Mesenchymal stem cell (in vitro differentiated cells and primary cell): ENCODE data around the gene OTOP2.
"Not testable (repeated sequence)": the region's sequence is repeated elsewhere in the genome, so short reads cannot be mapped to it uniquely, and the experiment has no call there.

Experiments used
- DNase-seq: peaks from one replicate; pipeline ENCODE4 v3.0.0-alpha.2; 2013
- H2AFZ ChIP-seq: one replicate; pipeline ENCODE4 v1.6.1; 2013; ENCODE audit warnings: low read depth, mild to moderate bottlenecking, control low read depth, inconsistent platforms, low read length, moderate library complexity
- H2AK5ac ChIP-seq: 2 replicates; pipeline ENCODE4 v1.6.1; 2013; ENCODE audit warnings: low read length, moderate library complexity, mild to moderate bottlenecking, inconsistent platforms; ENCODE audit not compliant: severe bottlenecking
- H2BK120ac ChIP-seq: one replicate; pipeline ENCODE4 v1.6.1; 2013; ENCODE audit warnings: low read depth, mild to moderate bottlenecking, inconsistent platforms, low read length, moderate library complexity
- H2BK12ac ChIP-seq, 2 experiments: one replicate each; pipeline ENCODE4 v1.6.1; 2013; ENCODE audit warnings: inconsistent platforms in 2 of 2, low read length in 2 of 2, mild to moderate bottlenecking in 2 of 2, moderate library complexity in 2 of 2, control low read depth in 1 of 2
- H2BK15ac ChIP-seq: one replicate; pipeline ENCODE4 v1.6.1; 2013; ENCODE audit warnings: mild to moderate bottlenecking, low read depth, inconsistent platforms; ENCODE audit not compliant: poor library complexity, severe bottlenecking
- H2BK5ac ChIP-seq: 2 replicates; pipeline ENCODE4 v1.6.1; 2013; ENCODE audit warnings: low read depth, mild to moderate bottlenecking, low read length, control low read depth, inconsistent platforms; ENCODE audit not compliant: poor library complexity, severe bottlenecking
- H3K14ac ChIP-seq, 2 experiments: one replicate each; pipeline ENCODE4 v1.6.1; 2013; ENCODE audit warnings: inconsistent platforms in 2 of 2, low read length in 2 of 2, control low read depth in 1 of 2, mild to moderate bottlenecking in 1 of 2, moderate library complexity in 1 of 2
- H3K18ac ChIP-seq, 2 experiments: one replicate each; pipeline ENCODE4 v1.6.1; 2013; ENCODE audit warnings: inconsistent platforms in 2 of 2, low read length in 2 of 2, control low read depth in 1 of 2, low read depth in 1 of 2, mild to moderate bottlenecking in 1 of 2
- H3K23ac ChIP-seq, 2 experiments: one replicate each; pipeline ENCODE4 v1.6.1; 2013; ENCODE audit warnings: inconsistent platforms in 2 of 2, low read length in 2 of 2, mild to moderate bottlenecking in 2 of 2, moderate library complexity in 2 of 2, control low read depth in 1 of 2
- H3K27ac ChIP-seq: 2 replicates; pipeline ENCODE4 v1.5.1; 2013; ENCODE audit warnings: mild to moderate bottlenecking, moderate library complexity, low read length, control low read depth, inconsistent platforms; ENCODE audit not compliant: poor library complexity, severe bottlenecking
- H3K27me3 ChIP-seq, 2 experiments: 2 replicates each; pipeline versions ENCODE4 v1.6.1 to v1.7.0; 2013; ENCODE audit warnings: low read length in 2 of 2, mild to moderate bottlenecking in 2 of 2, moderate library complexity in 2 of 2, control low read depth in 1 of 2, inconsistent platforms in 1 of 2; ENCODE audit not compliant: control insufficient read depth in 1 of 2, insufficient read depth in 1 of 2
- H3K36me3 ChIP-seq, 2 experiments: 2 replicates each; pipeline versions ENCODE4 v1.6.1 to v1.7.0; 2013; ENCODE audit warnings: low read length in 2 of 2, control low read depth in 1 of 2, inconsistent platforms in 1 of 2, low read depth in 1 of 2, mild to moderate bottlenecking in 1 of 2; ENCODE audit not compliant: insufficient read depth in 2 of 2, control insufficient read depth in 1 of 2
- H3K4ac ChIP-seq, 2 experiments: one replicate each; pipeline ENCODE4 v1.6.1; 2013; ENCODE audit warnings: inconsistent platforms in 2 of 2, low read length in 2 of 2, mild to moderate bottlenecking in 2 of 2, moderate library complexity in 2 of 2, control low read depth in 1 of 2, low read depth in 1 of 2
- H3K4me1 ChIP-seq: 2 replicates; pipeline ENCODE4 v1.6.1; 2013; ENCODE audit warnings: low read depth, low read length, control low read depth; ENCODE audit not compliant: control insufficient read depth, insufficient read depth
- H3K4me2 ChIP-seq: 2 replicates; pipeline ENCODE4 v1.6.1; 2013; ENCODE audit warnings: low read length, mild to moderate bottlenecking, inconsistent platforms; ENCODE audit not compliant: poor library complexity, severe bottlenecking
- H3K4me3 ChIP-seq, 2 experiments: 2 replicates each; pipeline versions ENCODE4 v1.5.1 to v1.7.0; 2013; ENCODE audit warnings: low read length in 2 of 2, mild to moderate bottlenecking in 2 of 2, control low read depth in 1 of 2, low read depth in 1 of 2; ENCODE audit not compliant: insufficient read depth in 1 of 2
- H3K79me1 ChIP-seq: replicated peaks from 2 replicates; pipeline ENCODE4 v1.6.1; 2013; ENCODE audit warnings: mild to moderate bottlenecking, control low read depth, low read length, inconsistent platforms; ENCODE audit not compliant: poor library complexity, severe bottlenecking
- H3K9ac ChIP-seq: 2 replicates; pipeline ENCODE4 v1.7.0; 2013; ENCODE audit warnings: mild to moderate bottlenecking, low read length, moderate library complexity
- H3K9me3 ChIP-seq: 2 replicates; pipeline ENCODE4 v1.7.0; 2013; ENCODE audit warnings: mild to moderate bottlenecking, low read length; ENCODE audit not compliant: control insufficient read depth
- H4K8ac ChIP-seq: one replicate; pipeline ENCODE4 v1.6.1; 2013; ENCODE audit warnings: inconsistent platforms, mild to moderate bottlenecking, low read length, moderate library complexity
- H4K91ac ChIP-seq: one replicate; pipeline ENCODE4 v1.6.1; 2013; ENCODE audit warnings: mild to moderate bottlenecking, low read length, inconsistent platforms
- WGBS: methylation state at CpG from one replicate; pipeline ENCODE4 v1.1.7; 2013; ENCODE audit warnings: mixed read lengths; 5-methylcytosine and 5-hydroxymethylcytosine counted together

Gene OTOP2

DNA sequence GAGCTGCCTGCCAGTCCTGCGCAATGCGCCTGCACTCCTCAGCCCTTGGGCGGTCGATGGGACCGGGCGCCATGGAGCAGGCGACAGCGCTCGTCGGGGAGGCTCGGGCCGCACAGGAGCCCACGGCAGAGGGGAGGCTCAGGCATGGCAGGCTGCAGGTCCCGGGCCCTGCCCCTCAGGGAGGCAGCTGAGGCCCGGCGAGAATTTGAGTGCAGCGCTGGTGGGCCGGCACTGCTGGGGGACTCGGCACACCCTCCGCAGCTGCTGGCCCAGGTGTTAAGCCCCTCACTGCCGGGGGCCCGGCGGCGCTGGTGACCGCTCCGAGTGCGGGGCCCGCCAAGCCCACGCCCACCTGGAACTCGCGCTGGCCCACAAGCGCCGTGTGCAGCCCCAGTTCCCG, 17.1 kb upstream of the OTOP2 start:
- Histone ChIP-seq H2BK12ac (no peak overlapping the region), H2AFZ (no peak overlapping the region), H2BK5ac (no peak overlapping the region), H3K27ac (no peak overlapping the region), H3K4me3 (no peak overlapping the region), H2BK120ac (no peak overlapping the region), H3K14ac (no peak overlapping the region), H3K4ac (no peak overlapping the region), H2AK5ac (no peak overlapping the region), H3K18ac (no peak overlapping the region), H3K4me1 (no peaks in the 10 kb centered on the region), H3K23ac (no peak overlapping the region), H4K91ac (no peak overlapping the region), H3K79me1 (no peaks in the 10 kb centered on the region), H2BK15ac (no peak overlapping the region), H4K8ac (no peak overlapping the region), H3K4me2 (no peak overlapping the region), H3K9me3 (no peaks in the 10 kb centered on the region), H3K27me3 (peaks cover 23 to 41% of the 10 kb centered on the region in 2 experiments), H3K9ac (no peak overlapping the region), H3K36me3 (no peaks in the 10 kb centered on the region)
- WGBS = 92% methylated on average over 31 of the region's 34 CpGs
- no peak for DNase-seq

DNA sequence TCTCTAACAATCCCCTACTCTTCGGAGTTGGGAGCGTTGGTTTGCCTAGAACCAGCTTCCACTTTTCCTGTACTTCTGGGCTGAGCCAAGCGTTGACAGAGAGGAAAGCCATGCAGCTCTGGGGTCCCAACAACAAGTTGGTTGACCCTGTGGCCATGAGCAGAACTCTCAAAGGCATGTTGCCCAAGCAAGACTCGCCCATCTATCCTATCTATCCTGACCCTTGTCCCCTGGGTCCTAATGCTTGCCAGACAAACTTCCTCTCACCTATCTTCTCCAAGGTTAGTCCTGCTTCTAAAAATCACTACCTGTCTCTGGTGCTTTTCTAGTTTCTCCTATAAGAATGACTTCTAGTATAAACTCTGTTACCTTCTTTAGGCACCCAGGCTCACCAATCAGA, 15.0 kb upstream of the OTOP2 start:
- H3K4me2 ChIP-seq, H3K9ac ChIP-seq, H4K8ac ChIP-seq, H3K18ac ChIP-seq, H3K14ac ChIP-seq, H3K27ac ChIP-seq, H2BK12ac ChIP-seq, H4K91ac ChIP-seq, H3K23ac ChIP-seq, H3K4me1 ChIP-seq, H3K79me1 ChIP-seq, DNase-seq, H2AFZ ChIP-seq, H2AK5ac ChIP-seq, H2BK120ac ChIP-seq, H3K36me3 ChIP-seq, H3K4ac ChIP-seq, H2BK15ac ChIP-seq, H3K9me3 ChIP-seq, H3K4me3 ChIP-seq, H2BK5ac ChIP-seq: not testable (repeated sequence)
- peaks cover 15 to 27% of the 10 kb centered on the region in 2 experiments for H3K27me3 ChIP-seq
- 57% methylated on average over 4 of the region's 4 CpGs for WGBS

DNA sequence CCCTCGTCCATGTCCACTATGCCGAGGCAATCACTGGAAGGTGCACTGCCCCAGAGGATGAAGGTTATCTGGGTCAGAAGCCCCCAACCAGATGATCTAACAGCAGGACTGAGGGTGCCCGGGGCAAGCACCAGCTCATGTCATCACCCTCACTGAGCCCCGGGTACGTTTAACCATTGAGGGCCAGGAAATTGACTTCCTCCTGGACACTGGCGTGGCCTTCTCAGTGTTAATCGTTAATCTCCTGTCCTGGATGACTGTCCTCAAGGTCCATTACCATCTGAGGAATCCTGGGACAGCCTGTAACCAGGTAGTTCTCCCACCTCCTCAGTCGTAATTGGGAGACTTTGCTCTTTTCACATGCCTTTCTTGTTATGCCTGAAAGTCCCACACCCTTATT, 12.7 kb upstream of the OTOP2 start:
- H3K79me1 ChIP-seq, H3K9ac ChIP-seq, H3K23ac ChIP-seq, H3K4me2 ChIP-seq, H3K14ac ChIP-seq, H2BK120ac ChIP-seq, H3K4me3 ChIP-seq, H2AFZ ChIP-seq, H3K4ac ChIP-seq, H3K18ac ChIP-seq, H4K8ac ChIP-seq, H3K9me3 ChIP-seq, H2BK5ac ChIP-seq, DNase-seq, H4K91ac ChIP-seq, H3K4me1 ChIP-seq, H3K27ac ChIP-seq, H3K36me3 ChIP-seq, H2BK12ac ChIP-seq, H2BK15ac ChIP-seq, H2AK5ac ChIP-seq: not testable (repeated sequence)
- 75% methylated on average over 7 of the region's 8 CpGs for WGBS
- peaks cover 19 to 29% of the 10 kb centered on the region in 2 experiments for H3K27me3 ChIP-seq

DNA sequence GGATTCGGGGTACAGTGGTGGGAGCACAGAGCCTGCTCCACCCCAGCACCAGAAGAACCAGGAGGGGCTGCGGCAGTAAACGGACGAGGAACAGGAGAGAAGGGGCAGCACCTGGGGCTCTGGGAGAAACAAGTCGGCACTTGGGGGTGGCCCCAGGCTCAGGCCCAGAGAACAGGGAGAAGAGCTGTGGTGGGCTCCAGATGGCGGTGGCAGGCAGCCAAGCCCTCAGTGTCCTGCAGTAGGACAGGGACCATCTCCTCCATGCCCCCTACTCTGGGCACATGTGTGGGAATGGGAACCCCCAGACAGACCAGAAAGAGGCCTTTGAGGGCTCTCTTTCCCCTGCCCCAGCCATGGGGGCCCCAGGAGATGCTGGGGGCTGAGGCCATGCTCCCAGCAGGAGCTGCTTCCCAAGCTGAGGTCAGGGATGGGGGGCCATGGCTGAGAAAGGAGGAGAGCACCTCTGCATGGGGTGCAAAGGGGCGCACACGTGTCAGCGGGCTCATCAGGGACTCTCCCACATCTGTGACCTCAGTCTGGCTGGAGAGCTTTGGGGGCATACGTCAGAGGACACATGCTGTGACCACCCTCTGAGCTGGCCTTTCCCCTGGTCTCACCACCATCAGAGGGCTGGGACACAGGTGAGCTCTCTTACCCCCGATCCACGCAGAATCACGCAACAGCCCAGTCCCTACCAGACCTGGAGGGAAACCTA, 7.8 kb upstream of the OTOP2 start:
- Histone ChIP-seq H4K8ac (no peak overlapping the region), H3K4me1 (peaks cover 15% of the 10 kb centered on the region), H3K4me3 (no peak overlapping the region), H3K18ac (no peak overlapping the region), H2BK120ac (no peak overlapping the region), H2AFZ (no peak overlapping the region), H3K27ac (no peak overlapping the region), H3K9me3 (no peaks in the 10 kb centered on the region), H2BK5ac (no peak overlapping the region), H3K14ac (peak overlapping the region in 1 of 2 experiments; percentile 5), H3K9ac (no peak overlapping the region), H4K91ac (no peak overlapping the region), H3K23ac (peak overlapping the region in 1 of 2 experiments; percentile 16), H2AK5ac (no peak overlapping the region), H2BK12ac (no peak overlapping the region), H3K4ac (no peak overlapping the region), H3K79me1 (no peaks in the 10 kb centered on the region), H3K36me3 (no peaks in the 10 kb centered on the region), H3K4me2 (no peak overlapping the region), H3K27me3 (peaks cover 23 to 61% of the 10 kb centered on the region in 2 experiments), H2BK15ac (no peak overlapping the region)
- no peak for DNase-seq
- 90% methylated on average over 13 of the region's 13 CpGs for WGBS
